Brain pericyte (primary cell): ENCODE data around the gene MIDN.
"Not testable (repeated sequence)": the region's sequence is repeated elsewhere in the genome, so short reads cannot be mapped to it uniquely, and the experiment has no call there.

ENCODE experiments used
- DNase-seq: peaks from one replicate; pipeline ENCODE4 v3.0.0-alpha.2; 2012; ENCODE audit warnings: low read depth, low spot score

The MIDN gene

GRCh38 chr19:1245494-1246264 lies 2.7 kb upstream of the MIDN start:
- no peak for DNase-seq

GRCh38 chr19:1246265-1247087 lies 1.9 kb upstream of the MIDN start:
- DNase-seq, result not testable (repeated sequence)

GRCh38 chr19:1247748-1248138 lies 640 bp upstream of the MIDN start:
- no peak for DNase-seq

DNA sequence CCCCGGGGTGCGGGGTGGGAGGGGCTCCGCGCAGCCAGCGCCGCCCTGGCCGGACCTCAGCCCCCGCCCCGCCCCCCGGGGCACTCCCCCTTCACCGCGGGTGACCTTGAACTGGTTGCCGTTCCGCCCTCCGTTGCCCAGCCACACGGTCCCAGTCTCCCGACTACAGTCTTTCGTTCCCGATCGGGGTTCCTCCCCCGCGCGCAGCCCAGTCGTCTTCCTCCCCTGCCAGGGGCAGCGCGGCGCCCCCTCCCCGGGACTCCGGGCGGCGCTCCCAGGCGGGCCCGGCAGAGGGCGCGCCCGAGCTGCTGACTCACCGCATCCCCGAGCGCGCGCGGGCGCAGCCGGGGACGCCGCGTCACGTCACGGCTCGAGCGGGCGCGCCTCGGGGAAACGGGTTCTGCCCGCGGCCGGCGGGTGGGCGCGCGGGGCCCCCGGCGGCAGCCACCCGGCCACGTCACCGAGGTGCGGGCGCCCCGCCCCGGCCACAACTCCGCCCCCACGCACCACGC lies 459 bp downstream of the MIDN start:
- no peak for DNase-seq

GRCh38 chr19:1249298-1249989 lies 1.1 kb downstream of the MIDN start:
- DNase-seq, result peak; percentile 81

GRCh38 chr19:1249990-1250436 lies 1.6 kb downstream of the MIDN start:
- DNase-seq, result no peak

- DNase-seq, result no peak
Observed at GRCh38 chr19:1250437-1251260, 2.3 kb downstream of the MIDN start.

DNA sequence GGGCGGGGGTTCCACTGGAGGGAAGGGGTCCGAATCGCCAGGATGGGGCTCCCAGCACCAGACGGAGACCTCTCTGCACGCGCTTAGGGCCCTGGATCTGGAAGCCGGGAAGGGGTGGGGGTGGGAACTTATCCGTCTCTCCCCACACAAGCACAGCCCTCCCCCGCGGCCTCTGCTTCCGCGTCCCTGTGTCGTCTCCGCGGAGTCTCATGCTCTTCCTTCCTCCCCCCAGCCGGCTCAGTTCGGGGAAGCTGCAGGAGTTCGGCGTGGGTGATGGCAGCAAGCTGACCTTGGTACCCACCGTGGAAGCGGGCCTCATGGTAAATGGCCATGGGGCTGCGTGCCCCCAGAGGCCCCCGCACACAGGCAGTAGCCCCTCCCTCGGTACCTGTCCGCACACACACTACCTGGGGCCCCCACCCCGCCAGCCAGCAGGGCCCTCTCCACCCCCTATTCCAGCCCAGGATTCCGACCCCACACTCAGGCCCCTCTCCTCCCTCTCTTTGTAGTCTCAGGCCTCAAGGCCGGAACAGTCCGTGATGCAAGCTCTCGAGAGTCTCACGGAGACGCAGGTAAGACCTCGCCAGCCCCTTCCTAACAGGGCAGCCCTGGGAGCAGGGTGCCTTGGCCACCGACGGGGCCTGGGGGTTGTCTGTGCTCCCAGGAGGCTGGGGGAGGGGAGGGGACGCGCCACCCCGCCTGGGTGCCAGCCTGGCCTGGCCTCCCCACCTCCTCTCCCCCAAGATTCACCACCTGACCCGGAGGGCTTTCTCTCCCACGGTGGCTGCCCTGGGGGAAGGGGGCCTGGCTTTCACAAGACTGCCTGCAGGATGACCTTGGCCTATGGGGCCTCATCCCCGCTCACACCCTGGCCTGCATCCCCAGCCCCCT lies 3.2 kb downstream of the MIDN start:
- no peak for DNase-seq

DNA sequence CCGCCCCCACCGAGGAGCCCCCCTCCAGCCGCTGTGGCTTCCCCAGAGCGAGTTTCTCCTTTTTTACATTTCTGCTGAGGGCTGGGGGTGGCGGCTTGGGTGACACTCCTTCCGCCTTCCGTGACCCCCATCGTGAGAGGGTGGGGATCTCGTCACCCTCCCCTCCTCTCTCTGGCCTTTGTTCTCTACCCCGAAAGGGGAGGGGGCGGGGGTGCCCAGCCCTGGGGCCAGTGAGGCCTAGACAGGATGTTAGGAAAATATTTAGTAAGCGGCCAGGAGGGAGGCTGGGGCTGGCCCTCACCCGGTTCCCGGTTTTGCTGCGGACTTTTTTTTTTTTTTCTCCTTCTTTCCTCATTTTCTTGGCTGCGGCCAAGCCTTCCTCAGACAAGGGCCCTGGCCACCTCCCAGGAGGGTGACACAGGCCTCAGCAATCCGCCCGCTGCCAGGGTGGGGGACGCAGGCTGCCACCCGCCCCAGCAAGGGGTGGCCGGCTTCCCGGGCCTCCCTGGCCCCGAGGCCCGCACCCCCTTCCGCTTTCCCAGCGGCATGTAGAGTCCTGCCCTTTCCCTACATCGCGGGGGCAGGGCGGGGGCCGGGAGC lies 3.9 kb downstream of the MIDN start:
- DNase-seq, result no peak

GRCh38 chr19:1252821-1253513 lies 4.6 kb downstream of the MIDN start:
- DNase-seq, result peak; percentile 93

- no peak for DNase-seq
Observed at GRCh38 chr19:1253514-1254080, 5.2 kb downstream of the MIDN start.

DNA sequence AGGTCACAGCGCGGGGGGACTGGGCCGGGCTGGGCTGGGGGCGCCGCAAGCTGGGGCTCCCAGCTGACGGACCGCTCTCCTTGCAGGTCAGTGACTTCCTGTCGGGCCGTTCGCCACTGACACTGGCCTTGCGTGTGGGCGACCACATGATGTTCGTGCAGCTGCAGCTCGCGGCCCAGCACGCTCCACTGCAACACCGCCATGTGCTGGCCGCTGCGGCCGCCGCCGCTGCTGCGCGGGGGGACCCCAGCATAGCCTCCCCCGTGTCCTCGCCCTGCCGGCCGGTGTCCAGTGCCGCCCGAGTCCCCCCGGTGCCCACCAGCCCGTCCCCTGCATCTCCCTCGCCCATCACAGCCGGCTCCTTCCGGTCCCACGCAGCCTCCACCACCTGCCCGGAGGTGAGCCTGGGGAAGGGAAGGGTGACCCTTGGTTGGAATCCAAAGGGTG lies 5.7 kb downstream of the MIDN start:
- no peak for DNase-seq

GRCh38 chr19:1254530-1255185 lies 6.3 kb downstream of the MIDN start:
- DNase-seq, result no peak

- no peak for DNase-seq
Observed at GRCh38 chr19:1255186-1256161, 7.1 kb downstream of the MIDN start.

- DNase-seq, result no peak
Observed at GRCh38 chr19:1256646-1257474, 8.5 kb downstream of the MIDN start.
